Measurements from ENCODE around the gene MFRP. TPM values are rescaled to one million over a fixed set of nuclear protein-coding genes. Genes with fewer than 3 reads are reported as not detected.

Gene MFRP
- total RNA-seq = not detected in 2 replicates

GRCh38 chr11:119346605-119347004 is at the start of gene MFRP:
TSS of gene MFRP (minus strand) at chr11:119346705. CDS start at chr11:119346513, 192 bp downstream.

GRCh38 chr11:119381181-119381988 is 34.9 kb upstream of the MFRP start, which contains the start of gene USP2:
TSS of gene USP2 (minus strand) at chr11:119381690. CDS start at chr11:119373480, 8,210 bp downstream.

DNA sequence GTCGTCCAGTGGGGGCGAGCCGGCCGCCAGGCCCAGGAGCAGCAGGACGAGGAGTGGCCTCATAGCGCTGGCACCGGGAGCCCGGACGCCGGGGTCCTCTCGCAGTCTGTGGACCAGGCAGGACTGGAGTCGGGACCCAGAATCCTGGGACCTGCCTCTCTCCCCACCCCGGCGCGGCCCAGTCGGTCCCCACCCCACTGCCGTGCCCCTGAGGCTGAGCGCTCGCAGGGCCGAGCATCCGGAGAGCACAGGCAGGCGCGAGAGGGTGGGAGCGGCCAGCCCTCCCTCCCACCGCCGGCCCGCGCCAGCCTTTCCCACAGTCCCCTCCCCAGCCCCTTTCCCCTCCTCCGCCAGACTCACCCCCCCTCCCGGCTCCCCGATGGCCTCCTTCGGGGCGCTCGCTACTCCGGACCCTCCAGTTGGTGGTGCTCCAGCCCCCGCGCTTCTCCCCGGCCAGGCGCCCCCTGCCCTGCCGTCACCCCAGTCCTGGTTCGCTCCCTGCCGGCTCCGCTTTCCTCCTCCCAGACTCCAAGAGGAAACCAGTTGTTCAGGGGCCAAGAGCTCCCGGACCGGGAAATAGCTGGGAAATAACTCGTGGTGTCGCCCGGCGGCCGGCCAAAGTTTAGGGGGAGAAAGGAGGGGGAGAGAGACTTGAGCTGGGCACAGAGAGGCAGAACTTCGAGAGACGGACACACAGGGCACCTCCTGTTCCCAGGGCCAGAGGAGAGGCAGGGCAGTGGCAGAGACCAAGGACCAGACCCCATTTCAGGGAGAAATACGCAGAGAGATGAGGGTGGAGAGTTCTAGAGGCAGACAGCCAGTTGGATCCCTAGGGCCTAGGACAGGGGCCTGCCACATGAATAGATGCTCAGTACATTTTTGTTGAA is 5.9 kb downstream of the MFRP start, which contains the start of gene C1QTNF5:
TSS of gene C1QTNF5 (minus strand) at position 549 of the 887 bp plus-strand sequence. CDS start at position 63, 486 bp downstream.

DNA sequence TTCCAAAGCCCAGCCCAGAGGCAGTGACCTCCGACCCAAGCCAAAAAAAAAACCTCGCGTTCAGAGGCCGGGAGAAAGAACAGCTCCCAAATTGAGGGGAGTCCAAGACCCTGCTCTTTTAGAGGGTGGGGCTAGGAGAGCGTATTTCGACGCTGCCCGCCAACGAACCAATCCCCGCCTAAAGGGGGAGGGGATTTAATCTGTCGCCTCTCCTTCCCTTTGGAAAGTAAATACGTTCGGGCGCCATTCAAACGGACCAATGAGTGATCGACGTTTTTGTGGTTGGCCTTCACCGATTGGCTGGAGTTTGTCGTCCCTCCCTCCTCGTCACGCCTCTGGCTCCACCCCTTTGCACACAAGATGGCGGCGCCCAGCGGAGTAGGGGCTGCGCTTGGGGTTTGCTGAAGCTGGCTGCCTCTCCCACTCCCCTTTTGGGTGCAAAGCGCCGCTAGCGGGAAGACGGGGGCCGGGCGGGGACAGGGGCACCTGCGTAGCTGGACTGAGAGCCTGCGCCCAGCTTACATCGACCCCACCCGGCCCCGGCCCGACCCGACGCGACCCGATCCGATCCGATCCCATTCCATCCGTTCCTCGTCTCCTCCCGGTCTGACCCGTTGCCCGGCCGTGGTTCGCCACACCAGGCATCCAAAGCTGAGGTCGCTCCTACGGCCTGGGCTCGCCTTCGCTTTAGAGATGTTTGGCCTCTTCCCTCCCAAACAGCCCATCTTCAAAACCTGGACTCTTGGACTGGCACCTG is 12.2 kb downstream of the MFRP start, which contains the start of gene RNF26:
TSS of gene RNF26 (plus strand) at position 354 of the 757 bp plus-strand sequence. CDS start 596 bp downstream, outside the sequence.

DNA sequence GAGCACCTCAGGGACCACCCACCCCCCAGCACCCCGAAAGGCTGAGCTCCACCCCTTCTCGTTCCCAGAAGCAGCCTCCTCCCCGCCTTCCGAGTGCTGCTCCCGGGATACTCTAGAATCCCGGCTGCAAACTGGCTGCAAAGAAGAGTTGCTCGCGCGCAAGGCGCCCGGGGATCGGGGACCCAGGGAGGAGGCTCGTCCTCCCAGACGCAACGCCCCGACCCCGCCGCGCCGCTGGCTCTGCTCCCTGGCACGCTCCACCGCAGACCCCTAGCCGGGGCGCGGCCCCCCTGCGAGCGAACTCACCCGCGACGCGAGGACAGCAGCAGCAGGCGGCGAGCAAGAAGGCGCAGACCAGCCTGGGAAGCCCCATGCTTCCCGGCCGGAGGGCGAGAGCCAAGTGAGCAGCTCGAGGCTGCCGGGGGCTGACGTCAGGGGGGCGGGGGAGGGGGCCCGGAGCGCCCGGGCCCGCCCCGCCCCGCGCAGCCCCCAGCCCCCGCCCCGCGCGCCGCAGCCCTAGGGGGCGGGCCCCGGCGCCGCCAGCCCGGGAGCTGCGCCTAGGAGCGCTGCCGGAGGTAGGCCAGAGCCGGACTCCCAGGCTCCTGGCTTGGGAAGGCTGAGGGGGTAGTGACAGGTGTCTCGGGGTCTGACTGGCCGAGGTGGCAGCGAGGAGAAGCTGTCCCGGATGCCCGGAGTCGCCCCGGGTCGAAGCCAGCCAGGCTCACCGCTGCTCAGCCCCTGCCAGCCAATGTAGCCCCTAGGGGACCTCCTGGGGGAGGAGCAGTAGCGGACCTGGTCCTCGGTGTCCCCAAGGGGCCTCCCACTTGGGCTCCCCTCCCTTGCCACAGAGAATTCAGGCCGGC is 29.5 kb downstream of the MFRP start, which contains the start of gene MCAM:
TSS of gene MCAM (minus strand) at position 402 of the 863 bp plus-strand sequence. CDS start at position 373, 29 bp downstream.

Other genes with a start within 250 kb of the MFRP start
- gene DPAGT1, start 244.9 kb downstream of the MFRP start, total RNA-seq = 37.1 and 42.5 TPM in 2 replicates
- 4.1 and 8.5 TPM in 2 replicates for gene C2CD2L, start 239.4 kb downstream of the MFRP start, total RNA-seq
- 17.1 and 21.2 TPM in 2 replicates for gene HINFP, start 225.1 kb downstream of the MFRP start, total RNA-seq
- 0.40 and 1.0 TPM in 2 replicates for gene ABCG4, start 197.7 kb downstream of the MFRP start, total RNA-seq
- 23.8 and 29.7 TPM in 2 replicates for gene NLRX1, start 178.0 kb downstream of the MFRP start, total RNA-seq
- gene NHERF4, start 161.2 kb downstream of the MFRP start, total RNA-seq = not detected in 2 replicates
- 11.9 and 16.2 TPM in 2 replicates for gene CBL, start 140.4 kb downstream of the MFRP start, total RNA-seq
- gene MCAM, start 29.6 kb downstream of the MFRP start, total RNA-seq = 46.1 and 72.5 TPM in 2 replicates
- gene RNF26, start 12.2 kb downstream of the MFRP start, total RNA-seq = 15.2 and 15.6 TPM in 2 replicates
- 15.8 and 24.9 TPM in 2 replicates for gene C1QTNF5, start 5.8 kb downstream of the MFRP start, total RNA-seq
- 0.33 TPM in 2 replicates for gene USP2, start 35.0 kb upstream of the MFRP start, total RNA-seq
- gene THY1, start 76.5 kb upstream of the MFRP start, total RNA-seq = 89.7 and 92.0 TPM in 2 replicates